ENCODE data around the gene KYNU.
A peak's percentile ranks its signal among the peaks of the same experiment; 100 is the strongest.
"Not testable (repeated sequence)": the region's sequence is repeated elsewhere in the genome, so short reads cannot be mapped to it uniquely, and the experiment has no call there.

Gene KYNU

GRCh38 chr2:142858961-142859360 is 18.5 kb upstream of the KYNU start:
- Histone ChIP-seq H3K9ac (ENCODE audit: low read length in 5 of 5) (no peak overlapping the region), H3K9me3 (ENCODE audit: control insufficient read depth in 5 of 5, low read length in 5 of 5) (no peaks in the 10 kb centered on the region), H3K27me3 (ENCODE audit: control insufficient read depth in 5 of 5, insufficient read depth in 4 of 5, low read length in 5 of 5) (no peaks in the 10 kb centered on the region), H3K4me3 (ENCODE audit: low read depth in 1 of 5, low read length in 5 of 5) (no peak overlapping the region), H3K4me1 (ENCODE audit: control insufficient read depth in 5 of 5, insufficient read depth in 5 of 5, low read length in 5 of 5) (no peaks in the 10 kb centered on the region), H3K36me3 (ENCODE audit: control insufficient read depth in 5 of 5, insufficient read depth in 5 of 5, low read length in 5 of 5) (no peaks in the 10 kb centered on the region), H3K27ac (ENCODE audit: low read depth, low read length) (no peak overlapping the region)

DNA sequence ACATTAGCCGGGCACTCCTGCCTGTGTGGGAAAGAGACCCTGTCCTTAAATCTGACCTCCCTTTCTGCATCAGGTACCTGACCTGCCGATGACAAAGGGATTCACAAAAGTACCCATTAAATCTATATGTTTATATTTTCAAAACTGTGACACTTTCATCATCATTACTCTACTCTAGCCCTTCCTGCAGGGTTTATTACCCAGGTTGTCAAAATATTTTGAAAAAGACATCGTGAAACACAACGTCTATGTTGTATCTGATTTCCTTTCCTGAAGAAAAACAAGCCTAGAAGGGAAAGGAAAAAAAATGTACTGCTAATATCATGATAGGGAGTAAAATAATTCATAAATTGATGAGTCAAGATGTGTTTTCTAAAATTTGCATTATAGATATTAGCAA is 15.2 kb upstream of the KYNU start:
- no peak overlapping the region for H3K4me3 ChIP-seq (ENCODE audit: low read depth in 1 of 5, low read length in 5 of 5)
- H3K27me3 ChIP-seq (ENCODE audit: control insufficient read depth in 5 of 5, insufficient read depth in 4 of 5, low read length in 5 of 5), result no peaks in the 10 kb centered on the region
- H3K36me3 ChIP-seq (ENCODE audit: control insufficient read depth in 5 of 5, insufficient read depth in 5 of 5, low read length in 5 of 5), result no peaks in the 10 kb centered on the region
- H3K4me1 ChIP-seq (ENCODE audit: control insufficient read depth in 5 of 5, insufficient read depth in 5 of 5, low read length in 5 of 5), result peaks cover 0 to 6% (median 0%) of the 10 kb centered on the region in 5 donors
- no peaks in the 10 kb centered on the region for H3K9me3 ChIP-seq (ENCODE audit: control insufficient read depth in 5 of 5, low read length in 5 of 5)
- no peak overlapping the region for H3K27ac ChIP-seq (ENCODE audit: low read depth, low read length)
- H3K9ac ChIP-seq (ENCODE audit: low read length in 5 of 5), result no peak overlapping the region

DNA sequence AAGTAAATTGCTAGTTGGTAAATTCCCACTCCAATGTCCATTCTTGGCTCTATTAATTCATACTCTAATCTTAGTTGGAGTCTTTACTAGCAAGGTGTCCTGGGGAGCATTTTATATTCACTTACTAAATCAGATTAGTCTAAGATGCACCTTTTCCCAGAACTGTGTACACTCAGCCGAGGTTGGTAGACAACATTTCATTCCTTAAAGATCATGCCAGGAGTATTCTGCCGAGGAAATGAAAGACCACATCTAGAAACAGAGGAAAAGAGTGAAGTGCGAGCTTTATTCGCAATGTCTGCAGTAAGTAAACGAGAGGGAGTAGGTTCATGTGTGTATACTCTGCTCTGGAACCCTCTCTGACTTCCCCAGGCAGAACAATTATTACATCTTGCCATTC is 14.6 kb upstream of the KYNU start:
- Histone ChIP-seq H3K36me3 (ENCODE audit: control insufficient read depth in 5 of 5, insufficient read depth in 5 of 5, low read length in 5 of 5) (no peaks in the 10 kb centered on the region), H3K4me1 (ENCODE audit: control insufficient read depth in 5 of 5, insufficient read depth in 5 of 5, low read length in 5 of 5) (peaks cover 0 to 6% (median 3%) of the 10 kb centered on the region in 5 donors), H3K27ac (ENCODE audit: low read depth, low read length) (no peak overlapping the region), H3K27me3 (ENCODE audit: control insufficient read depth in 5 of 5, insufficient read depth in 4 of 5, low read length in 5 of 5) (no peaks in the 10 kb centered on the region), H3K4me3 (ENCODE audit: low read depth in 1 of 5, low read length in 5 of 5) (no peak overlapping the region), H3K9me3 (ENCODE audit: control insufficient read depth in 5 of 5, low read length in 5 of 5) (no peaks in the 10 kb centered on the region), H3K9ac (ENCODE audit: low read length in 5 of 5) (no peak overlapping the region)

DNA sequence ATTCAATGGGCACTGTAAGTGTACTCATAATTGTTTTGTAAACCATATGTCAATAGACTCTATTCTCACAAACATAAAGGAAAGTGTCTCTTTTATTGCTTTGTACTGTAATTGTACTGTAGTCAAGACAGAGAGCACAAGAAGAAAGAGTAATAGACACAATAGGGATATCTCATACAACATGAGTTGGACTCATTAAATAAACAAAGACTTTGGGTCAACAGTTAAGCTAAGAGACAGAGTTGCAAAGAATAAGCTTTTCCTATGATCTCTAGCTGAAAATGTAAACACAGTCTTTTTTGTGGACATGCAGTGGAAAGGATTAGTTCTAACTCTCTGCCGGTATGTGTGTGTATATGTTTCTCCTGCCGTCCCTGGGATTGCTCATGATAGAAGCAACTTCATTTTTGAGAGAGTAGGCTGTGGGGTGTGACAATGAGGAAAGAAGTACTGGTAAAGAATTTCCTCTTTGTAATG is 13.9 kb upstream of the KYNU start:
- Histone ChIP-seq H3K27ac (ENCODE audit: low read depth, low read length) (no peak overlapping the region), H3K9me3 (ENCODE audit: control insufficient read depth in 5 of 5, low read length in 5 of 5) (no peaks in the 10 kb centered on the region), H3K27me3 (ENCODE audit: control insufficient read depth in 5 of 5, insufficient read depth in 4 of 5, low read length in 5 of 5) (no peaks in the 10 kb centered on the region), H3K9ac (ENCODE audit: low read length in 5 of 5) (no peak overlapping the region), H3K4me3 (ENCODE audit: low read depth in 1 of 5, low read length in 5 of 5) (no peak overlapping the region), H3K36me3 (ENCODE audit: control insufficient read depth in 5 of 5, insufficient read depth in 5 of 5, low read length in 5 of 5) (no peaks in the 10 kb centered on the region), H3K4me1 (ENCODE audit: control insufficient read depth in 5 of 5, insufficient read depth in 5 of 5, low read length in 5 of 5) (peaks cover 0 to 10% (median 9%) of the 10 kb centered on the region in 5 donors)

- H3K36me3 ChIP-seq (ENCODE audit: control insufficient read depth in 5 of 5, insufficient read depth in 5 of 5, low read length in 5 of 5); H3K27ac ChIP-seq (ENCODE audit: low read depth, low read length): not testable (repeated sequence)
- peaks cover 0 to 11% (median 9%) of the 10 kb centered on the region in 5 donors for H3K4me1 ChIP-seq (ENCODE audit: control insufficient read depth in 5 of 5, insufficient read depth in 5 of 5, low read length in 5 of 5)
Measured at GRCh38 chr2:142864605-142865004, 12.9 kb upstream of the KYNU start.

GRCh38 chr2:142865924-142866323 is 11.5 kb upstream of the KYNU start:
- Histone ChIP-seq H3K9me3 (ENCODE audit: control insufficient read depth in 5 of 5, low read length in 5 of 5) (no peaks in the 10 kb centered on the region), H3K27me3 (ENCODE audit: control insufficient read depth in 5 of 5, insufficient read depth in 4 of 5, low read length in 5 of 5) (no peaks in the 10 kb centered on the region), H3K27ac (ENCODE audit: low read depth, low read length) (no peak overlapping the region), H3K9ac (ENCODE audit: low read length in 5 of 5) (no peak overlapping the region), H3K4me3 (ENCODE audit: low read depth in 1 of 5, low read length in 5 of 5) (peak overlapping the region in 2 of 5 donors; percentile 24 to 37), H3K36me3 (ENCODE audit: control insufficient read depth in 5 of 5, insufficient read depth in 5 of 5, low read length in 5 of 5) (no peaks in the 10 kb centered on the region), H3K4me1 (ENCODE audit: control insufficient read depth in 5 of 5, insufficient read depth in 5 of 5, low read length in 5 of 5) (peaks cover 0 to 11% (median 9%) of the 10 kb centered on the region in 5 donors)

More at GRCh38 chr2:142864605-142865004, 12.9 kb upstream of the KYNU start:
- not testable (repeated sequence) for H3K9me3 ChIP-seq (ENCODE audit: control insufficient read depth in 5 of 5, low read length in 5 of 5); H3K9ac ChIP-seq (ENCODE audit: low read length in 5 of 5); H3K27me3 ChIP-seq (ENCODE audit: control insufficient read depth in 5 of 5, insufficient read depth in 4 of 5, low read length in 5 of 5); H3K4me3 ChIP-seq (ENCODE audit: low read depth in 1 of 5, low read length in 5 of 5)

DNA sequence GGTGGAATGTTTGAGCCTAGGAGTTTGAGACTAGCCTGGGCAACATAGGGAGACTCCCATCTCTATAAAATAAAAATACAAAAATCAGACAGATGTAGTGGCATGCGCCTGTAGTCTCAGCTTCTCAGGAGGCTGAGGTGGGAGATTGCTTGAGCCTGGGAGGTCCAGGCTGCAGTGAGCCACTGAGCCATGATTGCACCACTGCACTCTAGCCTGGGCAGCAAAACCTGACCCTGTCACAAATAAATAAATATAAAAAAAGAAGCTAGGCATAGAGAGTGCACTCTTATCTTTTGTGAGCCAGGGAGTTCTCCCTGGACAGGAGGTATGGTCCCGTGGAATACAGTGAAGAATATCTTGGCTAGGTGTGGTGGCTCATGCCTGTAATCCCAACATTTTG is 11.0 kb upstream of the KYNU start:
- Histone ChIP-seq H3K9ac (ENCODE audit: low read length in 5 of 5) (no peak overlapping the region), H3K27ac (ENCODE audit: low read depth, low read length) (no peak overlapping the region), H3K4me1 (ENCODE audit: control insufficient read depth in 5 of 5, insufficient read depth in 5 of 5, low read length in 5 of 5) (peaks cover 0 to 11% (median 9%) of the 10 kb centered on the region in 5 donors), H3K4me3 (ENCODE audit: low read depth in 1 of 5, low read length in 5 of 5) (peak overlapping the region in 2 of 5 donors; percentile 24 to 37), H3K9me3 (ENCODE audit: control insufficient read depth in 5 of 5, low read length in 5 of 5) (no peaks in the 10 kb centered on the region), H3K27me3 (ENCODE audit: control insufficient read depth in 5 of 5, insufficient read depth in 4 of 5, low read length in 5 of 5) (no peaks in the 10 kb centered on the region), H3K36me3 (ENCODE audit: control insufficient read depth in 5 of 5, insufficient read depth in 5 of 5, low read length in 5 of 5) (no peaks in the 10 kb centered on the region)

DNA sequence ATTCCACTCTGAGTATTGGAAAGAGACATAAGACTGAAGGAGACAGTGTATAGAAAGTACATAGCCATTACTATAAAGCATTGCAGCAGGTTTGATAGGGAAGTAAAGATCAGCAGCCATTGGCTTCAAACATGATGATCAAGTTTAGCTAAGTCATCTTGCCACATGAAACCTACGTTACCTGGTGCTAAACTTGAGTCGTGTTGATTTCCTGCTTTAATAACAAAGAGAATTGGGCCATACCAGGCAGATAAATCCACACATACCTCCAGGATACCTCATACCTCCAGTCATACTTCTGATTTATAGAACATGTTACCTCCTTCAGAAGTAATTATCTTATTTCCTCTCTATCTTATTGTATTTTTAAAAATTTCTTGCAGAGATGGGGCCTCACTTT is 10.3 kb upstream of the KYNU start:
- Histone ChIP-seq H3K9me3 (ENCODE audit: control insufficient read depth in 5 of 5, low read length in 5 of 5) (no peaks in the 10 kb centered on the region), H3K36me3 (ENCODE audit: control insufficient read depth in 5 of 5, insufficient read depth in 5 of 5, low read length in 5 of 5) (no peaks in the 10 kb centered on the region), H3K4me1 (ENCODE audit: control insufficient read depth in 5 of 5, insufficient read depth in 5 of 5, low read length in 5 of 5) (peaks cover 0 to 11% (median 9%) of the 10 kb centered on the region in 5 donors), H3K9ac (ENCODE audit: low read length in 5 of 5) (no peak overlapping the region), H3K27me3 (ENCODE audit: control insufficient read depth in 5 of 5, insufficient read depth in 4 of 5, low read length in 5 of 5) (no peaks in the 10 kb centered on the region), H3K4me3 (ENCODE audit: low read depth in 1 of 5, low read length in 5 of 5) (no peak overlapping the region), H3K27ac (ENCODE audit: low read depth, low read length) (no peak overlapping the region)

- no peak overlapping the region for H3K27ac ChIP-seq (ENCODE audit: low read depth, low read length)
- peaks cover 0 to 11% (median 9%) of the 10 kb centered on the region in 5 donors for H3K4me1 ChIP-seq (ENCODE audit: control insufficient read depth in 5 of 5, insufficient read depth in 5 of 5, low read length in 5 of 5)
- no peaks in the 10 kb centered on the region for H3K9me3 ChIP-seq (ENCODE audit: control insufficient read depth in 5 of 5, low read length in 5 of 5)
- H3K36me3 ChIP-seq (ENCODE audit: control insufficient read depth in 5 of 5, insufficient read depth in 5 of 5, low read length in 5 of 5), result no peaks in the 10 kb centered on the region
- H3K4me3 ChIP-seq (ENCODE audit: low read depth in 1 of 5, low read length in 5 of 5), result peak overlapping the region; percentile 7 to 54 (median 31)
- H3K9ac ChIP-seq (ENCODE audit: low read length in 5 of 5), result peak overlapping the region in 3 of 5 donors; percentile 2 to 26 (median 17)
- H3K27me3 ChIP-seq (ENCODE audit: control insufficient read depth in 5 of 5, insufficient read depth in 4 of 5, low read length in 5 of 5), result no peaks in the 10 kb centered on the region
Measured at GRCh38 chr2:142868229-142868762, 9.2 kb upstream of the KYNU start.

DNA sequence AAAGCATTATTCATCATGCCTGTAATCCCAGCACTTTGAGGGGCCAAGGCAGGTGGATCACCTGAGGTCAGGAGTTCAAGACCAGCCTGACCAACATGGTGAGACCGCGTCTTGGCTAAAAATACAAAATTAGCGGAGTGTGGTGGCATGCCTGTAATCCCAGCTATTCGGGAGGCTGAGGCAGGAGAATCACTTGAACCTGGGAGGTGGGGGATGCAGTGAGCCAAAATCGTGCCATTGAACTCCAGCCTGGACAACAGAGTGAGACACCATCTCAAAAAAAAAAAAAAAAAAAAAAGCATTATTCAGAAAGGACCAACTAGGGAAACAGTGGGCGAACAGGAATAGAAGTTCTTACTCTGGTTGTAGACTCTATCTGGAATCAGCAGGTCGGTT is 8.4 kb upstream of the KYNU start:
- H3K9me3 ChIP-seq (ENCODE audit: control insufficient read depth in 5 of 5, low read length in 5 of 5); H3K27ac ChIP-seq (ENCODE audit: low read depth, low read length); H3K9ac ChIP-seq (ENCODE audit: low read length in 5 of 5); H3K27me3 ChIP-seq (ENCODE audit: control insufficient read depth in 5 of 5, insufficient read depth in 4 of 5, low read length in 5 of 5); H3K36me3 ChIP-seq (ENCODE audit: control insufficient read depth in 5 of 5, insufficient read depth in 5 of 5, low read length in 5 of 5); H3K4me3 ChIP-seq (ENCODE audit: low read depth in 1 of 5, low read length in 5 of 5): not testable (repeated sequence)
- H3K4me1 ChIP-seq (ENCODE audit: control insufficient read depth in 5 of 5, insufficient read depth in 5 of 5, low read length in 5 of 5), result peaks cover 0 to 15% (median 12%) of the 10 kb centered on the region in 5 donors
